Activated T-cell treated with anti-CD3 and anti-CD28 coated beads, Interleukin-2, amount 50 U/mL, for 72 hours (primary cell): ENCODE measurements around the gene STAT6. TPM values are rescaled to one million over a fixed set of nuclear protein-coding genes. Genes with fewer than 3 reads are reported as not detected.

Experiments
- ATAC-seq, 2 donors: fragments of 150-1000 bp; cut with Tn5 transposase; replicated peaks in 1 of 2; 2 replicates each; pipeline ENCODE4 v1.10.0; 2021; ENCODE audit warnings: moderate library complexity in 2 of 2, mild to moderate bottlenecking in 1 of 2
- DNase-seq, 2 donors: peaks; one replicate each; pipeline ENCODE4 v3.0.0; 2021 to 2022; ENCODE audit warnings: mixed read lengths in 1 of 2
- H3K27ac Mint-ChIP-seq: one replicate; pipeline ENCODE4 v1.8.0; 2022; ENCODE audit warnings: mild to moderate bottlenecking, moderate library complexity, mixed read lengths
- H3K27me3 Mint-ChIP-seq: one replicate; pipeline ENCODE4 v1.8.0; 2022; ENCODE audit warnings: low read depth, mixed read lengths
- H3K36me3 Mint-ChIP-seq, 2 donors: one replicate each; pipeline ENCODE4 v1.8.0; 2022; ENCODE audit warnings: mixed read lengths in 2 of 2, mild to moderate bottlenecking in 1 of 2; ENCODE audit not compliant: insufficient read depth in 2 of 2
- H3K4me1 Mint-ChIP-seq: one replicate; pipeline ENCODE4 v1.8.0; 2022; ENCODE audit warnings: low read depth, mixed read lengths
- H3K4me3 Mint-ChIP-seq, 2 donors: one replicate each; pipeline ENCODE4 v1.8.0; 2022; ENCODE audit warnings: mild to moderate bottlenecking in 2 of 2, mixed read lengths in 2 of 2, moderate library complexity in 2 of 2
- H3K9me3 Mint-ChIP-seq, 2 donors: one replicate each; pipeline ENCODE4 v1.8.0; 2022; ENCODE audit warnings: mixed read lengths in 2 of 2
- total RNA-seq, 2 donors: library from RNA; stranded (reverse); gene quantifications; one replicate each; pipeline ENCODE4 v1.2.3, GENCODE V29; 2022

Gene STAT6
- total RNA-seq, 2 donors from 2014 or later, result 178 to 191 TPM

GRCh38 chr12:57098546-57098945 lies 12.6 kb downstream of the STAT6 start:
- DNase-seq, result no peak
- H3K36me3 Mint-ChIP-seq, result peaks cover 7 to 28% of the 10 kb centered on the region in 2 donors
- H3K4me3 Mint-ChIP-seq, result no peak overlapping the region
- peak overlapping the region; percentile 9 for H3K27ac Mint-ChIP-seq
- no peaks in the 10 kb centered on the region for H3K9me3 Mint-ChIP-seq
- ATAC-seq, result no peak
- H3K27me3 Mint-ChIP-seq, result no peaks in the 10 kb centered on the region
- H3K4me1 Mint-ChIP-seq, result peaks cover 48% of the 10 kb centered on the region

DNA sequence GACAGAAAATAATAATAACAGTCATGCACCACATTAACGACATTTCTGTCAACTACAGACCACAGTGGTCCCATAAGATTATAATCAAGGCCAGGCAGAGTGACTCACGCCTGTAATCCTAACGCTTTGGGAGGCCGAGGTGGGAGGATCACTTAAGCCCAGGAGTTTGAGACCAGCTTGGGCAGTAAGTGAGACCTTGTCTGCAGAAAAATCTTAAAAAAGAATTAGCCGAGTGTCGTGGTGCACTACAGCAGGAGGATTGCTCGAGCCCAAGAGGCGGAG lies 13.7 kb downstream of the STAT6 start:
- Mint-ChIP-seq H3K27ac (no peak overlapping the region), H3K4me1 (peaks cover 51% of the 10 kb centered on the region), H3K4me3 (no peak overlapping the region), H3K36me3 (peaks cover 7 to 22% of the 10 kb centered on the region in 2 donors), H3K9me3 (no peaks in the 10 kb centered on the region), H3K27me3 (no peaks in the 10 kb centered on the region)
- DNase-seq (no peak), ATAC-seq (no peak)

DNA sequence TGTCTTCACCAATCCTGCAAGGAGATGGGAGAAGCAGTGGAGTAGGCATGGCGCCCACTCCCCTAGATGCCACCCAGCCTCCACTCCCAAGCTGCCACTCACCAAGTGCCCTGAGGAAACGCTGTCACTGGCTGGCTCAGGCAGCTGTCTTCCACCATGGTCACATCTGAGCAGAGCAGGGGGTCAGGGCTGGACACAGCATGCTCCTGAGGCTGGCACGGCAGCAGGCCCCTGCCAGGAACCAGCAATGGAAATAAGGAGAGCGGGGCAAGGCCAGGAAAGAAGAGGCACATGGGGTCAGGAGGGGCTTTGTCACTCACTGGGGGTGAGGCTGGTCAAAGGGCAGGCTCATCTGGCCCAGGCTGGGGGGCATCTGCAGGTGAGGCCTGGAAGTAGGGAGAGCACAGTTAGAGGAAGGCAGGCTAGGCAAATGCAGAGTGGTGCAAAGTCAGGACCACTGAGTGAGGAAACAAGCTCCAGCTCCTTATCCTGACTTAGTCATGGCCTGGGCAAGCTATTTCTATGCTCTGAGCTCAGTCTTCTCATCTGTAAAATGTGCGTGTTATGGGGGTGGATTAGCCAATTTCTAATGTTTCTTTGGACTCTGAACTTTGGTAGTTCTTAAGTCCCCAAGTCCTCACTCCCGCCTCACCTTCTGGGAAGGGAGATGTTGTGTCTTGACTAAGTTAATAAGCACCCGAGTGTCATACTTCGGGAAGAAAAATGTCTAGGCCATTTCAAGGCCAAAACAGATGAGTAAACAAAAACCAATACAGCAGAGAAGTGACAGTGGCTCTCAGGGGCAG lies 14.2 kb downstream of the STAT6 start:
- Mint-ChIP-seq H3K4me1 (peaks cover 51% of the 10 kb centered on the region), H3K36me3 (peaks cover 7 to 22% of the 10 kb centered on the region in 2 donors), H3K27ac (peak overlapping the region; percentile 35), H3K9me3 (no peaks in the 10 kb centered on the region), H3K27me3 (no peaks in the 10 kb centered on the region), H3K4me3 (no peak overlapping the region)
- DNase-seq (no peak), ATAC-seq (no peak)

DNA sequence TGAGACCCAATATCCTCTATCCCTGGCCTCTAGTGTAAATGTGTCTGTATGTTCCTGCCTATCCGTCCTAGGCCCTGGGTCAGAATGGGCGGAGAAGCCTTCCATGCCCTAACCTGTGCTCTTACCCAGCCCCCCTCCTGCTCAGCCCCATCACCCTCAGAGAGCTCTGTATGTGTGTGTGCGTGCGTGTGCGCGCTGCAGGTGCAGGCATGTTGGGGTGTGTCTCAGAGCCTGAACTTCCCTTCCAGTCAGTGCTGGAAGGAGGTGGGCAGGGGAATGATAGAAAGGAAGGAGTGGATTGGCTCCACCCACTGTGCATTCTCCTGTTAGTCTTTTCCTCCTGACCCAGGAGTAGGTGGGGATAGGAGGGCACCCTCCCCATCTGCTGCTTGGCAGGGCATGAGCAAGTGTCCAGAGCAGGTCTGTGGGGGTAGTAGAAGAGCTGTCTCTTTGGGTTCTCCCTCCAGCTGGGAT lies 15.0 kb downstream of the STAT6 start:
- no peak for ATAC-seq
- Mint-ChIP-seq H3K4me3 (no peak overlapping the region), H3K27ac (peak overlapping the region; percentile 35), H3K9me3 (no peaks in the 10 kb centered on the region), H3K36me3 (peaks cover 7 to 25% of the 10 kb centered on the region in 2 donors), H3K4me1 (peaks cover 54% of the 10 kb centered on the region), H3K27me3 (no peaks in the 10 kb centered on the region)
- no peak for DNase-seq

DNA sequence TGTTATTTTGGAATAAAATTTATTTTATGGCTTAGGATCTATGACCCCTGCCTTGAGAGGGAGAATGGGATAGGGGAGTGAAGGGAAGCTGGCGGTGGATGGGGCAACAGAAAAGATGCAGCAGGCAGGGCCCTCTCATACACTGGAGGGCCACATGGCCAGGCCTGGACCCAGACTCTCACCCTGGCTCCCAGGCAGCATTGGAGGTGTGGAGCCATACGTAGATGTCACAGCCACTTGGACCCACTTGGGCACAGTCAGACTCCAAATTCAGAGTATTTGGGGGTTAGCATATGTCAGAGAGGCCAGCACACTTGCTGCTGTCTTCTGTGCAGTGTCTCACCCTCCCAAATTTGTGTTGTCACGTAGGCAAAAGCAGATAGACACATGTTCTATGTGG lies 15.7 kb downstream of the STAT6 start:
- Mint-ChIP-seq H3K27ac (peak overlapping the region; percentile 74), H3K27me3 (no peaks in the 10 kb centered on the region), H3K9me3 (no peaks in the 10 kb centered on the region), H3K4me3 (no peak overlapping the region), H3K36me3 (peaks cover 7 to 23% of the 10 kb centered on the region in 2 donors), H3K4me1 (peaks cover 61% of the 10 kb centered on the region)
- DNase-seq (no peak), ATAC-seq (no peak)

- peak overlapping the region; percentile 74 for H3K27ac Mint-ChIP-seq
- no peak for ATAC-seq
- H3K4me3 Mint-ChIP-seq, result peak overlapping the region; percentile 7 to 86
- peaks cover 6 to 19% of the 10 kb centered on the region in 2 donors for H3K36me3 Mint-ChIP-seq
- no peaks in the 10 kb centered on the region for H3K27me3 Mint-ChIP-seq
- no peaks in the 10 kb centered on the region for H3K9me3 Mint-ChIP-seq
- peaks cover 70% of the 10 kb centered on the region for H3K4me1 Mint-ChIP-seq
- no peak for DNase-seq
Observed at GRCh38 chr12:57094208-57095160, 16.7 kb downstream of the STAT6 start.

DNA sequence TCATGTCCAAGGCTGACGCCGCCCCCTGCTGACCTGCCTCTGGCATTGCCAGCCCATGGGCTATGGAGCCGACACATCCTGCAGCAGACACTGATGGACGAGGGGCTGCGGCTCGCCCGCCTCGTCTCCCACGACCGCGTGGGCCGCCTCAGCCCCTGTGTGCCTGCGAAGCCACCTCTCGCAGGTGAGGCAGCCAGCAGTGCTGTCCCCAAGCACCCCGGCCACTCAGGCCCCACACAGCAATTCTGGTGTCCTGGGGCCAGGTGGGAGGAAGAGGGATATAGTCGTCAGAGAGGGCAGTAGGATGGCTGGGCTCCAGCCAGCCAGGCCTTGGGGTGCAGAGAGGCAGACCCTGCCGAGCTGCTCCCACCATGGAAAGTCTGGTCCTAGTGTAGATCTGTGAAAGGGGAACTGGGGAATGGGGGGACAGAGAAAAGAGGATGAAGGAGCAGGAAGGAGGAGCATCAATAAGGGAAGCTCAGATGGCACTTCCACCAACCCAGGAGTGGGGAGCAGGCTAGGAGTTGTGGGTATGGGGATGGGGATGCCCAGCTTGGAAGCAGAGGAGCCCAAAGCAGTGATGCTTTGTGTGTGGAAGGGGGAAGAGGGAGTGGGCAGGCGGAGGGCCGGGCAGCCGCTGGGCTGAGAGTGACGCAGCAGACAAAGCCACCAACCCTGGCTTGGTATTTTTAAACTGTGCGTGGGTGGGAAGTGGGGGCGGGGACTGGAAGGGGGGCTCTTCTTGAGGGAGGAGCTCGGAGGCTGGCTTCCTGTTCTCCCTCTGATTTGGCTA lies 17.6 kb downstream of the STAT6 start:
- H3K36me3 Mint-ChIP-seq, result peaks cover 6 to 13% of the 10 kb centered on the region in 2 donors
- peak; percentile 54 for ATAC-seq
- H3K27ac Mint-ChIP-seq, result peak overlapping the region; percentile 9
- H3K4me1 Mint-ChIP-seq, result peaks cover 67% of the 10 kb centered on the region
- H3K4me3 Mint-ChIP-seq, result peak overlapping the region; percentile 70 to 86
- peak; percentile 76 to 79 for DNase-seq
- no peaks in the 10 kb centered on the region for H3K27me3 Mint-ChIP-seq
- no peaks in the 10 kb centered on the region for H3K9me3 Mint-ChIP-seq

GRCh38 chr12:57092876-57093414 lies 18.2 kb downstream of the STAT6 start:
- H3K27ac Mint-ChIP-seq, result no peak overlapping the region
- H3K27me3 Mint-ChIP-seq, result no peaks in the 10 kb centered on the region
- DNase-seq (no peak), ATAC-seq (no peak)
- H3K4me3 Mint-ChIP-seq, result peak overlapping the region; percentile 70 to 86
- peaks cover 69% of the 10 kb centered on the region for H3K4me1 Mint-ChIP-seq
- H3K9me3 Mint-ChIP-seq, result no peaks in the 10 kb centered on the region
- peaks cover 8 to 13% of the 10 kb centered on the region in 2 donors for H3K36me3 Mint-ChIP-seq

GRCh38 chr12:57092529-57092862 lies 18.7 kb downstream of the STAT6 start:
- H3K9me3 Mint-ChIP-seq, result no peaks in the 10 kb centered on the region
- no peak for ATAC-seq
- no peak overlapping the region for H3K27ac Mint-ChIP-seq
- peak overlapping the region in 1 of 2 donors; percentile 38 for H3K4me3 Mint-ChIP-seq
- DNase-seq, result no peak
- H3K27me3 Mint-ChIP-seq, result no peaks in the 10 kb centered on the region
- H3K36me3 Mint-ChIP-seq, result peaks cover 8 to 13% of the 10 kb centered on the region in 2 donors
- peaks cover 71% of the 10 kb centered on the region for H3K4me1 Mint-ChIP-seq

DNA sequence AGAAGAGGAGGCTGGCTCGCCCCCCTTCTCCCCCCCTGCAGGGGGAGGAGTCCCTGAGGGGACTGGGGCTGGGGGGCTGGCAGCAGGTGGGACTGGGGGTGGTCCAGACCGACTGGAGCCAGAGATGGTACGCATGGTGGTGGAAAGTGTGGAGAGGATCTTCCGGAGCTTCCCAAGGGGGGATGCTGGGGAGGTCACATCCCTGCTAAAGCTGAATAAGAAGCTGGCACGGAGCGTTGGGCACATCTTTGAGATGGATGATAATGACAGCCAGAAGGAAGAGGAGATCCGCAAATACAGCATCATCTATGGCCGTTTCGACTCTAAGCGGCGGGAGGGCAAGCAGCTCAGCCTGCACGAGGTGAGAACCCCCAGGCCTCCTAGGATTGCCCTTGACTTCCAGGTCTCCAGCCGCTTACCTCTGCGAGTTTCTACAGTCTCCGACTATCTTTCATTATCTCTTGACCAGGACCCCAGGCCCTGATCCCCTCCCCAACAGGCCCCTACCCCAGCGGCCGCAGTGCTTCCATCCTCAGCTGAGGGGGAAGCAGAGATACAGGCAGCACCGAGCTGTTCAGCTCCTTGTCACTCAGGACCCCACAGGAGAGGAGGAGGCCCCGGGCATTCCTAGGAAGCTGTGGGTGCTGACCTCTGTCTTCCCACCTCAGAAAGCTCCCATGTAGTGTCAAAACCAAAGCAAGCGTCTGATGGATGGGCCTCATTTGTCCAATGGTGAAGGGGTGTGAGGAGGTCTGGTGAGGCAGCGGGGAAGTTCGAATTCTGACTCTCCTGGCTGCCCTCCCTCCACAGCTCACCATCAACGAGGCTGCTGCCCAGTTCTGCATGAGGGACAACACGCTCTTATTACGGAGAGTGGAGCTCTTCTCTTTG lies 19.3 kb downstream of the STAT6 start:
- peaks cover 6 to 13% of the 10 kb centered on the region in 2 donors for H3K36me3 Mint-ChIP-seq
- no peak for DNase-seq
- H3K4me1 Mint-ChIP-seq, result peaks cover 71% of the 10 kb centered on the region
- peak overlapping the region; percentile 44 to 47 for H3K4me3 Mint-ChIP-seq
- no peaks in the 10 kb centered on the region for H3K27me3 Mint-ChIP-seq
- ATAC-seq, result no peak
- H3K27ac Mint-ChIP-seq, result peak overlapping the region; percentile 33
- H3K9me3 Mint-ChIP-seq, result no peaks in the 10 kb centered on the region

DNA sequence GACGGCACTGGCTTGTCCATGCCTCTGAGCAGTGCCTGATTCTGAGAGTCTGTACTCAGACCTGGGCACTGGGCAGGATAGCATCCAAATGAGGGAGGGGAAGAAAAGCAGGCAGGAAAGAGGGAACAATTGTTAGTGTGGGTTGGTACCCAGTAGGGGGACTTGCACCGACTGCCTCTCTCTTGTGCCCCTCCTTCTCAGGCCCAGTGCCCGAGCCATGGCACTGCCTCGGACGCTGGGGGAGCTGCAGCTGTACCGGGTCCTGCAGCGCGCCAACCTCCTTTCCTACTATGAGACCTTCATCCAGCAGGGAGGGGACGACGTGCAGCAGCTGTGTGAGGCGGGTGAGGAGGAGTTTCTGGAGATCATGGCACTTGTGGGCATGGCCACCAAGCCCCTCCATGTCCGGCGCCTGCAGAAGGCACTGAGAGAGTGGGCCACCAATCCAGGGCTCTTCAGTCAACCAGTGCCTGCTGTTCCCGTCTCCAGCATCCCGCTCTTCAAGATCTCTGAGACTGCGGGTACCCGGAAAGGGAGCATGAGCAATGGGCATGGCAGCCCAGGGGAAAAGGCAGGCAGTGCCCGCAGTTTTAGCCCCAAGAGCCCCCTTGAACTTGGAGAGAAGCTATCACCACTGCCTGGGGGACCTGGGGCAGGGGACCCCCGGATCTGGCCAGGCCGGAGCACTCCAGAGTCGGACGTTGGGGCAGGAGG lies 20.1 kb downstream of the STAT6 start:
- H3K9me3 Mint-ChIP-seq, result no peaks in the 10 kb centered on the region
- H3K36me3 Mint-ChIP-seq, result peaks cover 4 to 10% of the 10 kb centered on the region in 2 donors
- H3K4me3 Mint-ChIP-seq, result peak overlapping the region; percentile 69 to 98
- DNase-seq, result no peak
- peaks cover 76% of the 10 kb centered on the region for H3K4me1 Mint-ChIP-seq
- peak overlapping the region; percentile 36 for H3K27ac Mint-ChIP-seq
- no peaks in the 10 kb centered on the region for H3K27me3 Mint-ChIP-seq
- ATAC-seq, result no peak
